GM21786 (cell line): ENCODE measurements around the gene GMIP.

Experiments used
- ATAC-seq: cut with Tn5 transposase; IDR thresholded peaks from one replicate; pipeline ENCODE4 v1.9.1; 2021; ENCODE audit not compliant: unreplicated experiment

GMIP gene

GRCh38 chr19:19579533-19580361 is 63.7 kb downstream of the GMIP start:
- no peak for ATAC-seq
